ENCODE measurements around the gene AGAP1. TPM values are rescaled to one million over a fixed set of nuclear protein-coding genes. Genes with fewer than 3 reads are reported as not detected.

Gene AGAP1
- total and polyA plus RNA-seq, 11 donors: 5.9 to 21.6 (median 18.9) TPM

DNA sequence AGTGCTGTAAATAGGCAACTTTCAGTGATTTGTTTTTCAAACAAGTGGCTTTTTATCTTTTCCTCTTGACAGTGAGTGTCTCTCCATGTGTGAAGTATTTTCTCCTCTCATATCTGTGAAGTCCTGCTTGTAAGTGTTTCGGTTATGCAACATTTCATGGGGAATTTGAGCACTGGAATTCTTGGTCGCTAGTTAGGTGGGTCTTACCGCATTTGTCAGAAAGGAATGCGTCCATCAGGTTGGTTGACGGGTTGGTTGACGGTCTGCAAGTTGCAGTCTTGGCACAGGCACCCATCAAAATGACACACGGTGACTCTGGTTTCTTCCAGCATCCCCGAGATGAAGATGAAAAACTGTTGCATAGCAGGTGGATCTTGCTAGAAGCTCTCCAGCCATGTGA is 109.8 kb downstream of the AGAP1 start:
- peaks cover 0 to 29% (median 13%) of the 10 kb centered on the region in 12 donors for H3K4me1 ChIP-seq
- H3K4me3 ChIP-seq: no peak overlapping the region
- TF ChIP-seq POLR2A (IDR thresholded peaks at IDR 0.05): no peak
- TF ChIP-seq, protein P1, sequence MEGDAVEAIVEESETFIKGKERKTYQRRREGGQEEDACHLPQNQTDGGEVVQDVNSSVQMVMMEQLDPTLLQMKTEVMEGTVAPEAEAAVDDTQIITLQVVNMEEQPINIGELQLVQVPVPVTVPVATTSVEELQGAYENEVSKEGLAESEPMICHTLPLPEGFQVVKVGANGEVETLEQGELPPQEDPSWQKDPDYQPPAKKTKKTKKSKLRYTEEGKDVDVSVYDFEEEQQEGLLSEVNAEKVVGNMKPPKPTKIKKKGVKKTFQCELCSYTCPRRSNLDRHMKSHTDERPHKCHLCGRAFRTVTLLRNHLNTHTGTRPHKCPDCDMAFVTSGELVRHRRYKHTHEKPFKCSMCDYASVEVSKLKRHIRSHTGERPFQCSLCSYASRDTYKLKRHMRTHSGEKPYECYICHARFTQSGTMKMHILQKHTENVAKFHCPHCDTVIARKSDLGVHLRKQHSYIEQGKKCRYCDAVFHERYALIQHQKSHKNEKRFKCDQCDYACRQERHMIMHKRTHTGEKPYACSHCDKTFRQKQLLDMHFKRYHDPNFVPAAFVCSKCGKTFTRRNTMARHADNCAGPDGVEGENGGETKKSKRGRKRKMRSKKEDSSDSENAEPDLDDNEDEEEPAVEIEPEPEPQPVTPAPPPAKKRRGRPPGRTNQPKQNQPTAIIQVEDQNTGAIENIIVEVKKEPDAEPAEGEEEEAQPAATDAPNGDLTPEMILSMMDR (IDR thresholded peaks at IDR 0.05): no peak
- WGBS, 4 donors: 56 to 73% (median 67%) methylated on average over 8 of the region's 8 CpGs
- ATAC-seq: no peak
- no peak for DNase-seq
- intact Hi-C loops (cut with DNase I): no loop called here
- H3K9me3 ChIP-seq: no peaks in the 10 kb centered on the region
- no peaks in the 10 kb centered on the region for H3K36me3 ChIP-seq
- H3K27ac ChIP-seq: no peak overlapping the region
- no peaks in the 10 kb centered on the region for H3K27me3 ChIP-seq

DNA sequence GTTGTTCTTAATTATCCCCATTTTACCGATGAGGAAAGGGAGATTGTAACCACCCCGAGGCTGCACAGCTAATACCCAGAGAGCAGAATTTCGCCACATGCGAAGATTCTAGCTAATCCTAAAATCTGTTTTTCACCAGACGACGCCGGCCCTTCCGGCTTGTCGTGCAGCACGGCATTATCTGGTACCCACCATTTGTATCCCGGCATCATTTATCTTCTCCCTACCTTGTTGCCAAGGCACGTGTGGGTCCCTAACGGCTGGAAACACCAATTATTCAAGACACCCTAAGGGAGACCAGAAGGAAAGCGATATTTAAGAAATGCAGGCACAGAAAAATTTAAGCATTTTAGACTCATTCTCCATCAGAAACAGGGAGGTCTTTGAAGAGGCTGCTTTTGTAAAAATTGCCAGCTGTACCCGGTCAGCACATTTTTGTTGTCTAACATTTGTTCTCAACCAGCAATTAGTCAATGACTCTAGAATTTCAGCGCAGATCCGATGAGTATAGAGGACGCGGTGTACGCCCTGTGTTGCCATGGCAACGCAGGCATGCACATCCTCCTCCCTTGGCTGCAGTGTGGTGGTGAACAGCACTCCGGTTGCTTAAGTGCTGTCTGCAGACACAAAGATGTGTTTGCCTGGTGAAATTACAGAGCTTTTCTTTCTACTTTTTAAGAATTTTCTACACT is 111.6 kb downstream of the AGAP1 start:
- Histone ChIP-seq H3K27ac (peak overlapping the region in 3 of 12 donors; percentile 7 to 43 (median 23)), H3K4me1 (peaks cover 0 to 36% (median 13%) of the 10 kb centered on the region in 12 donors), H3K4me3 (peak overlapping the region in 1 of 12 donors; percentile 2), H3K36me3 (no peaks in the 10 kb centered on the region), H3K9me3 (no peaks in the 10 kb centered on the region), H3K27me3 (no peaks in the 10 kb centered on the region)
- TF ChIP-seq, protein P1 (IDR thresholded peaks at IDR 0.05): no peak
- no peak for TF ChIP-seq POLR2A (IDR thresholded peaks at IDR 0.05)
- WGBS, 4 donors: 57 to 59% (median 58%) methylated on average over 22 of the region's 22 CpGs
- intact Hi-C loops (cut with DNase I): loop anchor here in 1 of 10 donors (5.0 kb wide), 2 partner anchors 37 to 122 kb away; no protein-coding TSS in a partner anchor
- peak; percentile 67 to 90 (median 82) for DNase-seq
- peak; percentile 81 to 90 (median 88) for ATAC-seq

DNA sequence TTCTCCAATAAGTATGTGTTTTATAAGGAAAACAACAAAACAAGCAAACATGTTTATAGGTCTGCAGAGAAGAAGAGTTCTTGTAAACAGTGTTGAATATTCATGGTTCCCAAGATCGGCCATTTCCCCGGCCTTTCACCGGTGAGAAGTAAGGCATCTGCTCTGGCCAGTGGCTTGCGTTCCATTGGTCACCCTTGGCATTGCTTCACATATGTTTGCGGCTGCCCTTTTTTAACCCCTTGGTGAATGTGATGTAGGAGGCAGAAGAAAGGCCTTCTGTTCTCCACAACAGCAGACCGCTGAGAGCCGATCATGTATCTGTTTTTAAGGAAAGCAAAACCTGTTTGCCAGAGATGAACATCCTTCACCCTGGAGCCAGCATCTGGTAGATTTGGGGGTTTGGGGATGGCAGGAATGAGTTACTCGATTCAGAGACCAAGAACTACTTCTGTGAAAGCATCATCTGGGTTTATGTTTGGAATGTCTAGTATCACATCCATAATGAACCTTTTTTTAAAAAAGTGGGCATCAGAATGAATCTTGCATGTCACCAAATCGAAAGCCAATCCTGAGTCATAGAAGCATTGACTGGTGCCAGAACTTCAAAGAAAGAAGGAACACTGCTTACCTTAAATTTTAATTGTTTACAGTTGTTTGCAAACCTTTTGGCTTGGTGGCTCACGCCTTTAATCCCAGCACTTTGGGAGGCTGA is 112.3 kb downstream of the AGAP1 start:
- peak in 1 of 4 donors; percentile 12 for ATAC-seq
- no peak for DNase-seq
- TF ChIP-seq POLR2A (IDR thresholded peaks at IDR 0.05): no peak
- TF ChIP-seq, protein P1 (IDR thresholded peaks at IDR 0.05): no peak
- Histone ChIP-seq H3K36me3 (no peaks in the 10 kb centered on the region), H3K27me3 (no peaks in the 10 kb centered on the region), H3K4me3 (no peak overlapping the region), H3K27ac (peak overlapping the region in 2 of 12 donors; percentile 28 to 43), H3K4me1 (peaks cover 0 to 36% (median 13%) of the 10 kb centered on the region in 12 donors), H3K9me3 (no peaks in the 10 kb centered on the region)
- WGBS, 4 donors: 75 to 80% (median 78%) methylated on average over 10 of the region's 10 CpGs
- intact Hi-C loops (cut with DNase I): loop anchor here in 1 of 10 donors (5.0 kb wide), 2 partner anchors 36 to 121 kb away; no protein-coding TSS in a partner anchor

All from heart left ventricle (tissue), 16 donors.